GM12872 (cell line): ENCODE data around the gene SNX13.

Experiments used
- TF ChIP-seq, protein P1 (sequence below): IDR thresholded peaks from 3 replicates; pipeline ENCODE4 v1.5.1; 2011; ENCODE audit warnings: low read depth, mild to moderate bottlenecking, low read length, moderate library complexity; ENCODE audit not compliant: insufficient read depth

The SNX13 gene

GRCh38 chr7:17845197-17845547 is 95.1 kb downstream of the SNX13 start:
- TF ChIP-seq, protein P1, sequence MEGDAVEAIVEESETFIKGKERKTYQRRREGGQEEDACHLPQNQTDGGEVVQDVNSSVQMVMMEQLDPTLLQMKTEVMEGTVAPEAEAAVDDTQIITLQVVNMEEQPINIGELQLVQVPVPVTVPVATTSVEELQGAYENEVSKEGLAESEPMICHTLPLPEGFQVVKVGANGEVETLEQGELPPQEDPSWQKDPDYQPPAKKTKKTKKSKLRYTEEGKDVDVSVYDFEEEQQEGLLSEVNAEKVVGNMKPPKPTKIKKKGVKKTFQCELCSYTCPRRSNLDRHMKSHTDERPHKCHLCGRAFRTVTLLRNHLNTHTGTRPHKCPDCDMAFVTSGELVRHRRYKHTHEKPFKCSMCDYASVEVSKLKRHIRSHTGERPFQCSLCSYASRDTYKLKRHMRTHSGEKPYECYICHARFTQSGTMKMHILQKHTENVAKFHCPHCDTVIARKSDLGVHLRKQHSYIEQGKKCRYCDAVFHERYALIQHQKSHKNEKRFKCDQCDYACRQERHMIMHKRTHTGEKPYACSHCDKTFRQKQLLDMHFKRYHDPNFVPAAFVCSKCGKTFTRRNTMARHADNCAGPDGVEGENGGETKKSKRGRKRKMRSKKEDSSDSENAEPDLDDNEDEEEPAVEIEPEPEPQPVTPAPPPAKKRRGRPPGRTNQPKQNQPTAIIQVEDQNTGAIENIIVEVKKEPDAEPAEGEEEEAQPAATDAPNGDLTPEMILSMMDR = no peak

GRCh38 chr7:17844514-17845196 is 95.6 kb downstream of the SNX13 start:
- TF ChIP-seq, protein P1 = no peak

- TF ChIP-seq, protein P1 = no peak
Observed at GRCh38 chr7:17844022-17844421, 96.3 kb downstream of the SNX13 start.

- TF ChIP-seq, protein P1 = no peak
Observed at GRCh38 chr7:17843041-17843440, 97.3 kb downstream of the SNX13 start.

- TF ChIP-seq, protein P1 = no peak
Observed at GRCh38 chr7:17832820-17833355, 107.4 kb downstream of the SNX13 start.

DNA sequence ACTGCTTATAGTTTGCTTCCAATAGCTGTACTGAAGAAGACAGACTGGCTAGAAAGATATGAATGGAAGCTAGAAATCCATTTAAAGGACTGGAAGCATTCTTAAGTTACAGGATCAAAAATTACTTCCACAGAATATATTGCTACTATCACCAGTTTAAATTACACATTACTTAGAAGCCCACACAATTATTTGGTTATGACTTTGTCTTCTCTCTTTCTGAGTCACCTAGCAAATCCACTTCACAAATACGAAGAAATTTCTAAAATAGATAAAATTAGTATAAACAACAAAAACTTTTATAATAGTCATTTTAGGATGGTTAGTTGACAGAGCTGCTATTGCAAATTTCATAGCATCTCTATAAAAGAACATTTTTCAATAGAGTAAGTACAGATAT is 108.1 kb downstream of the SNX13 start:
- TF ChIP-seq, protein P1 = no peak

GRCh38 chr7:17830206-17830605 is 110.1 kb downstream of the SNX13 start:
- TF ChIP-seq, protein P1 = no peak
